GM21423 (cell line): ENCODE data around the gene CORO2B.

Source experiments
- ATAC-seq: cut with Tn5 transposase; IDR thresholded peaks from one replicate; pipeline ENCODE4 v1.9.1; 2021; ENCODE audit warnings: mild to moderate bottlenecking, moderate library complexity; ENCODE audit not compliant: unreplicated experiment

CORO2B gene

DNA sequence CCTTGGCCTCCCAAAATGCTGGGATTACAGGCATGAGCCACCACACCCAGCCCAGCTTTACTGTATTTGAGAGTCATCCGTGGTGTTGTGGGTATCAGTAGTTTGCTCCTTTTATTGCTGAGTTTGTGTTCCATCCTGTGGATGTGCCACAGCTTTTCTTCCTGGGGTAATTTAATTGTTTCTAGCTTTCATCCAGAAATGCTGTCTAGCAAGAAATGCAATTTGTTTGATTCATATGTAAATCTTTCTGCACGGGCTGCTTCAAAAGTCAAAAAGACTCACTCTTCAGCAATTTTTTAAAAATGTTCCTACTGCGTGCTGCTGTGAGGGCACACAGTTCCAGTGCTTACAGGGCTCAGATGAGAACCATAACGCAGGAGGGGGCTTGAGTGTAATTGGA is 47.1 kb downstream of the CORO2B start:
- ATAC-seq: no peak

GRCh38 chr15:68626283-68626682 is 47.5 kb downstream of the CORO2B start:
- no peak for ATAC-seq

DNA sequence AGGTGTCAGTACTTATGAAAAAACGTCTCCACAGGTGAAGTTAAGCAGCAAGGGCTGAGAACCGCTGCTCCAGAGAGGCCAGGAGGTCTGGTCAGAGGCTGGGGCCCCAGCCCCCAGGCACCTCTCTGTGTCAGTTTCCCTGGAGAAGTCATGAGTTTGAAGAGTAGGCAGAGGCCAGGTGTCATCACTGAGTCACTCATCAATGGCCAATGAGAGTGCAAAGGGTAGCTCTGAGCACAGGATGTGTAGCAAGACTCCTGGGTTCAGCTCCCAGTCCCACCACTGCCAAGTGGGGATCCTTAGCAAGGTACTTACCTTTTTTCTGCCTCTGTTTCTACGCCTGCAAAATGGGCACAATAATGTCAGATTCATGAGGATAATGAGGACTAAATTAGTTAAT is 47.9 kb downstream of the CORO2B start:
- ATAC-seq: no peak

GRCh38 chr15:68627476-68627875 is 48.7 kb downstream of the CORO2B start:
- ATAC-seq: no peak

DNA sequence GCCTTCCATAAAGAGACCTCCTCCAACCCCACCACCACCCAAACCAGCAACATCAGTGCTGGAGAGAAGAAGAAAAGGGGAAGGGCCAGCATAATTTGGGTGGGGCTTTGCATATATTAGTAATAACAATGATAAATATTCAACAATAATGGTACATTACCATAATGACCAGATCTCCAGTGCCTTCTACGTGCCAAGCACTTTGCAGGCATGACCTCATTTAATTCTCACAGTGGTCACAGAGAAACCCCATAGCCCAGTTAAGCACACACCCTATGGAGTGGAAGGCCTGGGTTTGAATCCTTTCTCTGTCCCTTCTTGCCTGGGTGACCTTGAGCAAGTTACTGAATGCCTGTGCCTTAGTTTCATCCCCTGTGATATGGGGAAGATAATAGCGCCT is 49.2 kb downstream of the CORO2B start:
- no peak for ATAC-seq

DNA sequence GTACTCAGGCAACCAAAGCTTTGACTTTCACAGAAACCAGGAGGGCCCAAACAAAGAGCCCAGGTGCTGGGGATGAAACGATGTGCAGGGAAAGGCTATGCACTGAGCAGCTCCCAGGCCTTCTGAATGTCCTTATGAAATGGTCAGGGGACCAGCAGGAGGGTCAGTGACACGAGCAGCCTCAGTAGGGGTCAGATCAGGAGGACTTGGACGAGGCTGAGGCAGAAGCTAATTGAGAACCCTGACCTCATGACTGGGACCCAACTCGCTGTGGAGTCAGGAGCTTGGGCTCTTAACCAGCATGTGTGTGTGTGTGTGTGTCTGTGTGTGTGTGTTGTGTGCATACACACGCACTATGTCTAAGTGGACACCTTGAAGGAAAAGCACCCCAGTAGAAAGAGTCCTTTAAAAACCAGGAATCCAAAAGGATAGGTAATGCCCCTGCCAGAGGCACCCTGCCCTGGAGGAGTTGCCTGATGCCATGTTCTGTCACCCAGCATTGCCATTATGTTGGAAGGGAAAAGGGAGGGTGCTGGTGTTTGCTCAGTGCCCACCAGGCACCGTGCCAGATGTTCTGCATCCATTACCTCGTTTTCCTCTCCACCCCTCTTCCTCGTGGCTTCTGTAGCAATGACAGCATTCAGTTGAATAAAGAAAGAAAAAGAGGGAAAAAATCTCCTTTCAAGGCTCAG is 50.9 kb downstream of the CORO2B start:
- ATAC-seq: no peak

DNA sequence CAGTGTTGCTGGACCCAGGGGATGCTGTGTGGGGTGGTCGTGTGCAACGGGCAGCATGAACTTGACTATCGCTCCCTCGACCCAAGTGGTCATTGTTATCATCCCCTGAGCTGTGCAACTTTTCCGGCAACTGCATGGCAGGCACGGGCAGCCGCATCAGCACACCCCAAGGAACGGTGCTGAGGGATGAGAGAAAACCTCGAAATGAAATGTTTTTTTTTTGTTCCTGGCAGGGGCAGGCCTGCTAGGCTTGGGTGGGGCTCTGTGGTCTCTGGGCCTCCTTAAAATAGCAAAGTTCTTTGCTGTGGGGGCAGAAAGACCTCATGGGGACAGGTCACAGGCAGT is 51.4 kb downstream of the CORO2B start:
- no peak for ATAC-seq

- no peak for ATAC-seq
Measured at GRCh38 chr15:68630836-68631235, 52.0 kb downstream of the CORO2B start.

GRCh38 chr15:68631601-68632051 is 52.8 kb downstream of the CORO2B start:
- no peak for ATAC-seq

- no peak for ATAC-seq
Measured at GRCh38 chr15:68632101-68632500, 53.3 kb downstream of the CORO2B start.

DNA sequence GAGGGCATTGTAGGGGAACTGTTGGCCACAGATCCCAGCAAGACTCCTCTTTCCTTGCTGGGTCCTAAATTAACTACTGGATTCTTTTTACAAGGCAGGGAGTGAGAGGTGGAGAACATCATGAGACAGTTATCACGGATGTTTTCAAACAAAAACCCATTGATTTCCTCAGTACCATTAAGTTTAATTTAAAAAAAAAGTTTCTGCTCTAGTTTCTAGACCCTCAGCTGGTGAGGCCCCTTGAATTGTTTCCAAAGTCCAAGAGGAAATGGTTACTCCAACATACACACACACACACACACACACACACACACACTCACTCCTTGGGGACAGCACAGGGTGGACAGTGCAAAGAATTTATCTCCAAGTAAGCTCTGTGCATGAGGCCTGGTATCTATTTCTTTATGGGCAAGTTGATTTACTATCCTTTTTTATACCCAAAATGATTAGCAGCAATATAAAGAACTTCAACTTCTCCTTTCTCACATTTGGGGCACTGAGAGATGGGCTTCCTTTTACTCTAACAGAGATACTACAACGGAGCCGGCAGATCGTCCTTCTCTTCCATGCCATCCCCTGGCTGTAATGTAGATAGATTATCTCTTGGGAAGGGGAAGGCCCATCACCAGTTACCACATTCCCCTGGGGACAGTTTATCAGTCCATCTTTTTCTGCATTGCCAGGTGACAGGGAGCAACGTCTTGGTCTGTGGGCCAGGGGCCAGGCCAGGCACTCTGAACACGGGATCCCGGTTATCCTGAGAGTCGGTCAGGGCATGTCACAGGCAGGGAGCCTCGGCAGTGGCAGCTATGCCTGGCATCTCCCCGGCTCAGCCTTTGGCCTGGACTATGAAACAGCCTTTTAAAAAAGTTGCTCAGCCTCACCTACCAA is 54.7 kb downstream of the CORO2B start:
- no peak for ATAC-seq

DNA sequence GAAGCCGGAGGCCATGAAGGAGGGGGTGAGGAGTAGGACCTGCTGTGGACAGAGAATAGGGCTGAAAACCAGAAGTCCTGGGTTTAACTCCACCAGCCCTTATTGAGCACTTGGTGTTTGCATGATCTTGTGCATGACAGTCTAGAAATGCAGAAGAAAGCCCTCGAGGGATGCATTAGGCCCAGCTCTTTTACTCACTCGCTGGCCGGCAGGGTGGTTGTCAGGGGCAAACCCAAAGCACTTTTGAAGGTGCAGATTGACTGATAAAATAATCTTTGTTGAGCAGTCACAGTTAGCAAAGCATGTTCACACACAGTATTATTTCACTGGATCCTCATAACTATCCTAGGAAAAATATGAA is 55.3 kb downstream of the CORO2B start:
- no peak for ATAC-seq

DNA sequence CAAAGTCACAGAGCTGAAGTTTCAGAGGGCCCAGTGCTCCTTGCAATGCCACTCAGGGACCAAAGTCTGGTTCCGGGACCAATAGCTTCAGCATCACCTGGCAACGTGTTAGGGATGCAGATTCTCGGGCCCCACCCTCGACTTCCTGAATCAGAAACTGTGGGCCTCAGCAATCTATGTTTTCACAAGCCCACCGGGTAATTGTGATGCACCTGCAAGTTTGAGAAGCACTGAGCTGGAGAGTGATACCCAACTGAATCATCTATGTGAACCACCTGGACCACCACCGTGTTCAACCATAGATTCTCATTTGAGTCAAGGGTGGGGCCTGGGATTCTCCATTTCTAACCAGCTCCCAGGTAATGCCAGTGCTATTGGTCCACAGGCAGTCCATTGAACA is 55.7 kb downstream of the CORO2B start:
- no peak for ATAC-seq

GRCh38 chr15:68635141-68635540 is 56.3 kb downstream of the CORO2B start:
- no peak for ATAC-seq

GRCh38 chr15:68636256-68636655 is 57.5 kb downstream of the CORO2B start:
- ATAC-seq: no peak

DNA sequence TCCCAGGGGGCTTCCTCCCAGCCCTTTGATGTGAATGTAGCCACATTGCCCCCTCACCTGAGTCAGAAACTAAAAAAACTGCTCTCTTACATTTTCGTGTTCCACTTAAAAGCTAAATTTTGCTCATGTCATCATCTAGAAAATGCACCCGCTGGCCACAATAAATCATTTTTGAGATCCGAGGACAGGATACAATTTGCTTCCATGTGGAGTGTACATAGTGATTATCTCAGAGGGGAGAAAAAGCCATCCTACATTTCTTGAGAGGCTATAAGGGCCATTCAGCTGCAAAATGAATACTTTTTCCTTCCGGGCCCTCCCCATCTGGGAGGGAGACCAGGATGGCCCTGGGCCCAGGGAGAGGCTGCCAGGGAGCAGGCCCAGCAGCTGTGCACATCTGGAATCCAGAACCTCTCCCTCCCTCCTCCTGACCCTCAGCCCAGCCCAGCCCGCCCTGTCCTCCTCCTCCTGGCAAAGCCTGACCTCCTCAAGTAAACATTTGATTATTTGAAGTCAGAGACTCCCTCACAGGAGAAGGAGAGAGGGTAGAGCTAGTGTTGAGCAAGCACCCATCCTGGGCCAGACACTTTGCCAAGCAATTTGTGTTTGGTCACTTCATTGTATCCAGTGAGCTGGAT is 59.1 kb downstream of the CORO2B start:
- no peak for ATAC-seq

DNA sequence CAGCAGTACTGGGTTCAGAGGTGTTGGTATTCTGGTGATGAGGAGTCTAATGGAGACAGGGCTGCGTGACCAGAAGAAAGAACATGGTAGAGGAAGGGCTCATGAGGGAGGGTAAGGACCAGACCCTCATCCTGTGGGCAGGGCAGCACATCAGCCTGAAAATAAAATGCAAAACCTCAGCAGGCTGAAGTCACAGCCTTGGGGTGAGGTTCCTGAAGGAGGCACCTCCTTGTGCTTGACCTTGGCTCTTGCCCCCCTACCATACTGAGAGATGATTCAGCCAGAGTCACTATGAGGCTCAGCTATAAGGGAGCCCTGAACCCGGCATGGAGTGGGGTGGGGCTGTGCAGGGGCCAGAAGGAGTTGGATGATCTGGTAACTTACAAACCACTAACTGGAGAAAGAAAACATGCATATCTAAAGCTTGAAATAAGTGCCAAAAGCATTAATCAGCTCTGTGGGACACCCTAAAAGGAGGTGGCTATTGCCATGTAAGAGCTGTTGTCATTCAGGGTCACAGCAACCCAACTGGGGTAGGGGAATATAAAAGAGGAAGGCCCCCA is 60.2 kb downstream of the CORO2B start:
- no peak for ATAC-seq

DNA sequence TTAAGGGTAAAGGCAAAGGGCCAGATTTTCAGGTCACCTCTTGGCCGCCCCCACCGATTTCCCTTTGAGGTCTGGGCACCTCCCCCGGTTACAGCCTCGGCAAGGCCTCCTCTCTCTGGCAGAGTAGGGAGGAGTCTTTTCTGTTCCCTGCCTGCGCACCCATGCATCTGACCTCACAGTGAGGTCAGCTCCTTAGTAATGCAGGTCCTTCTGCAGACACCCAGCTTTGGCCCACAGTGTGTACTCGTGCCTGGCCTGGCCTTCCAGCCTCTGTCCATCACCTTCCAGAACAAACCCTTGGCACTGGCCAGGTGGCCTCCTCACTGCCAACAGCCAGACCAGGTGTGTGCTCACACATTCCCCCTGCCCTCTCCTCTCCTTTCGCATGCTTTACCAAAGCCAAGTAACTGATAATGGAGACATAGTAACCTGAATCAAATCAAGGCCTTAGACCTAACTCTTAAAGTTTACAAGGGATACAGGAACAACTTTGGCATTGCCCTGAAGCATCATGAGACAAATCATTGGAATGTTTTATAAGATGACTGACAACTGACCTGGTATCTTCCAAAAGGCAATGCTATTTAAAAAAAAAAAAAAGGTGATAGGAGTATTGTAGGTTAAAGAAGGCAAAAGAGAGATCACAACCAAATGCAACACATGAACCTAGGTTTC is 61.3 kb downstream of the CORO2B start:
- no peak for ATAC-seq

- ATAC-seq: no peak
Measured at GRCh38 chr15:68640791-68641331, 62.1 kb downstream of the CORO2B start.

GRCh38 chr15:68641376-68641775 is 62.6 kb downstream of the CORO2B start:
- no peak for ATAC-seq

DNA sequence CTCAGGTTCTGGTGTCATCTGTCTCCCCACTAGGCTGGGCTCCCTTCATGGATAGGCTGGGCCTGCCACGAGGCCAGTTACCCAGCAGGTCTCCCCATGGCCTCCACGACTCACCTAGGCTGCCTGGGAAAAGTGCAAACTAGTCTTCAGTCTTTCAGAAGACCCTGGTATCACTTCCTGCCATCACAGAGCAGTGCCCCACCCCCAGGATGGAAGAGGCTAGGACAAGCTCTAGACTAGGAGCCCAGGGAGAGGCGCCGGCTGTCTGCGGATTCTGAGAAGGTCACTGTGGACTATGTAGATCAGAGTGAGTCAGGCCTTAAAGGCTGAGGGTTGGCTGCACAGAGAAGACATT is 63.7 kb downstream of the CORO2B start:
- ATAC-seq: no peak
